HG03175 (cell line): ENCODE data around the gene SLC6A5.

Experiments used
- ATAC-seq: cut with Tn5 transposase; IDR thresholded peaks from one replicate; pipeline ENCODE4 v1.9.1; 2021; ENCODE audit warnings: mild to moderate bottlenecking, moderate library complexity; ENCODE audit not compliant: unreplicated experiment

The SLC6A5 gene

GRCh38 chr11:20668844-20669819, 69.7 kb downstream of the SLC6A5 start, which contains the start of gene NELL1:
Gene NELL1, plus strand, starts transcription at chr11:20669586.
- no peak for ATAC-seq

GRCh38 chr11:20669820-20670684, 70.6 kb downstream of the SLC6A5 start:
- ATAC-seq: no peak

- no peak for ATAC-seq
Observed at GRCh38 chr11:20670932-20671403, 71.6 kb downstream of the SLC6A5 start.

- ATAC-seq: no peak
Observed at GRCh38 chr11:20671856-20672546, 72.6 kb downstream of the SLC6A5 start.

- no peak for ATAC-seq
Observed at GRCh38 chr11:20672575-20672974, 73.2 kb downstream of the SLC6A5 start.

GRCh38 chr11:20676658-20677057, 77.2 kb downstream of the SLC6A5 start:
- no peak for ATAC-seq

GRCh38 chr11:20688761-20689160, 89.4 kb downstream of the SLC6A5 start:
- ATAC-seq: no peak

- no peak for ATAC-seq
Observed at GRCh38 chr11:20707876-20708275, 108.5 kb downstream of the SLC6A5 start.
